Activated CD4-positive, alpha-beta T cell treated with anti-CD3 and anti-CD28 coated beads, Interleukin-2, amount 50 U/mL, for 4 hours (primary cell): Measurements from ENCODE around the gene BLNK.

Experiments used
- DNase-seq, 2 experiments: peaks; one replicate each; pipeline ENCODE4 v3.0.0-alpha.2; 2020

The BLNK gene

DNA sequence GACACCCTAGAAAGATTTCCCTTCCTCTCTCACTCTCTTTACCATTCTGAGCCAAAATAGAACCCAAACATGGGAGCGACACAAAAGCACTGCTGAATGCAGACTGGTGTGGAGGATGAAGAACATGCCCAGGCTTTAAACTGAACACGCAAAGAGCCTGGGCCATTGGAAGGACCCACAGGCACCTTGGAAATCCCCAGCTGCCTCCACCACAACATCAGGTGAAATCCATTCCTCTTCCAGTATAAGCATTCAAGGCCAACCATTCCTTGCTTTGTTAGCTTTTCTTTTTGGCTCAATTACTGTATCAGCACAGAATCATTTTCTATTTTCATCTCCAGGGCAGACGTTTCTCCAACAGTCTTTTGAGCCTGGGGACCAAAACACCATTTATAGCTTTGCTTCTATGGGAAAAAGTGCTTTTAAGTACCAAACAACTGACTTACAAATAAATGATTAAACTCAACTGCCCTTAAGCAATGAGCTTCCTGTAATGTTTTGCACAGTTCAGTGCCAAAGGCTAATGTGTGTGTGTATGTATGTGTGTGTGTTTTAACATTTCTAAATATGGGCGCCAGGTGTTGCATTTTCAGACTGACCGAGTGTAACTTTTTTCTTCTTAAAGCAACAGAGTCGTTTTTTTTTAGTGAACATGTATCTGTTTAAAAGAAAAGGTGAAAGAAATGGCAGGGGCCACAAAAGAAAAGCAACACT lies 16.2 kb upstream of the BLNK start:
- no peak for DNase-seq

GRCh38 chr10:96285331-96285752 lies 14.0 kb upstream of the BLNK start:
- DNase-seq: no peak

GRCh38 chr10:96283756-96284155 lies 12.4 kb upstream of the BLNK start:
- DNase-seq: no peak

- DNase-seq: no peak
These were observed 12.0 kb upstream of the BLNK start for GRCh38 chr10:96283351-96283750.

GRCh38 chr10:96281444-96282029 lies 10.2 kb upstream of the BLNK start:
- no peak for DNase-seq

- no peak for DNase-seq
These were observed 9.5 kb upstream of the BLNK start for GRCh38 chr10:96280859-96281258.

- no peak for DNase-seq
These were observed 7.8 kb upstream of the BLNK start for GRCh38 chr10:96279191-96279641.

- DNase-seq: no peak
These were observed 5.5 kb upstream of the BLNK start for GRCh38 chr10:96276831-96277230.

- no peak for DNase-seq
These were observed 5.1 kb upstream of the BLNK start for GRCh38 chr10:96276426-96276825.

DNA sequence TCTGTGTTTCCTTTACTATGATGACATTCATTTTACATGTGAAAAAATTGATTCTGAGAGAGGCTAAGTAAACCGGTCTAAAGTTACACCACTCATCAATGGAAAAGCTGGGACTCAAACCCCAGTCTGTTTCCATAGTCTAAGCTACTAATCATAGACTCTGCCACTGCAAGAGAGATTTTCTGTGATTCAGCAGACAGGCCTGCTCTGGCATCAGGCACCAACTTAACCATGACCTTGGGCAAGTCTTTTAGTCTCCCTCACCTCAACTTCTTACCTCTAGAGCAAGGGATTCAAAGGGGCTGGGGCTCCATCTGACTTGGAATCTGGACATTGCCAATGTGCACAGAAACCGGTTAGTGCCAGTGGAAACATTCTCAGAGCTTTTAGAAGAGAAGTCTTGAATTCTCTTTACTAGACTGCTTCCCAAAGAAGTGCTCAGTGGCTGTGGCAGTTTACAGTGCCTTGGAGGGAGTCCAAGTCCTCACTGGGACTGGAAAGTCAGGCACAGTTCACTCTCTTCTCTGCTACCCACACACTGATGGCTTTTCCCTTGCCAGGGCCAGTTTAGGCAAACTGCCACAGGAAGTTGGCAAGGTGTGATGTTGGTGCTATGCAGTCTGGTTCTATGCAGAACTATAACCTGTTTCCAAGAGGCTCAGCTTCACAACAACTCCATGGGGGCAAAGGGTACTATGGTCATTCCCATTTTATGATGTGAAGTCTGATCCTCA lies 4.5 kb upstream of the BLNK start:
- DNase-seq: no peak

GRCh38 chr10:96272316-96273280 lies 1.2 kb upstream of the BLNK start:
- DNase-seq: no peak

DNA sequence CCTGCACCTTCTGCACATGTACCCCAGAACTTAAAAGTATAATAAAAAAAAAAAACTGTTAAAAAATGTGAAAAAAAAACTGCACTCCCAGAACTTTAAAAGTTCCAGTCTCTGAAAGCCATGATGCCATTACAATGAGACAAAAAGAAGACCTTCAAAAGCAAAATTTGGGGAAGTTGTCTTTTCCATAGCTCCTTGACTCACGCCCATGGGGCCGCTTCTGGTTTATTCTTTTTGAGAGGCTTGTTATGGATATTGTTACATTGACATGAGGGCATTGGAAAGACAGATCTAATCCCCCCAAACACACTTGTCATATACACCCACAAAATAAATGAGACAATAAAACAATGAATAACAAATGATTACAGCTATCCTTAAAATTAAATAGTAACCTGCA lies 798 bp downstream of the BLNK start:
- DNase-seq: no peak

DNA sequence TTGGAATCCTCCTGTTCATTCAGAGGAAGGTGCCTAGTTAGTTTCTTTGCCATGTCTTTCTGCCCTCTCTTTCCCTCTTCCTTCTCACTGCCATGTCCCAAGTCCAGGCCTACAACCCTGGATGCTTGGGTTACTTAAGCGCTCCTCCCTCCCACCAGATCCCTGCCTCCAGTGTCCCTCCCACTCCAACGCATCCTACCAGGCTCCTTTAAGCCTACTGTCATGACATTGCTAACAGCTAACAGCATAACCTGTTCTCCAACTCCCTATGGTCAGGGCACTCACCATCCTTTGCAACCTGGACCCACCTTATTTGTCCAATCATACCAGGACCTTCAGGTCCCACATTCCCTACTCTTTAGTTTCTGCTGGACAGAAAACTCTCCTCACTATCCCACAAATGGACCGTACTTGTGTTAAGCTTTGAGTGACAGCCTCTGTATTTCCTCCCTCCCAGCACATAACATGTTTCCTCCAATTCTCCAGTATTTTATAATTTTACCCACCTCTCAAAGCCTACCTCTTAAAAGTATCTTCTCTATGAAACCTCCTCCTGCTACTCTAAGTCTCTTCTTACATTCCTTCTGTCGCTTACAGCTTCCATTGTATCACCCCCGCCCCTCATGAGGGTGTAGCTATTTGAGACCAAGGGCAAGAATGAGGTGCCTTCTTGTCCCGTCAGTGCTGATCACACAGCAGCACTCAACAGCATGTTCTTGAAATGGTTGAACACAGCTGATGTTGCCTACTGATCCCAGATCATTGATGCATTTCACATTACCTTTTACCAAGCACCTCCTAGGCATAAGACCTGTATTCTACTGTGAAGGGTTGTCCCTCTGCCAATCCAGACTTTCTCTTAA lies 1.7 kb downstream of the BLNK start:
- DNase-seq: no peak

GRCh38 chr10:96268341-96268909 lies 2.9 kb downstream of the BLNK start:
- no peak for DNase-seq

- DNase-seq: no peak
These were observed 4.1 kb downstream of the BLNK start for GRCh38 chr10:96267234-96267705.

GRCh38 chr10:96266118-96266770 lies 5.1 kb downstream of the BLNK start:
- no peak for DNase-seq

DNA sequence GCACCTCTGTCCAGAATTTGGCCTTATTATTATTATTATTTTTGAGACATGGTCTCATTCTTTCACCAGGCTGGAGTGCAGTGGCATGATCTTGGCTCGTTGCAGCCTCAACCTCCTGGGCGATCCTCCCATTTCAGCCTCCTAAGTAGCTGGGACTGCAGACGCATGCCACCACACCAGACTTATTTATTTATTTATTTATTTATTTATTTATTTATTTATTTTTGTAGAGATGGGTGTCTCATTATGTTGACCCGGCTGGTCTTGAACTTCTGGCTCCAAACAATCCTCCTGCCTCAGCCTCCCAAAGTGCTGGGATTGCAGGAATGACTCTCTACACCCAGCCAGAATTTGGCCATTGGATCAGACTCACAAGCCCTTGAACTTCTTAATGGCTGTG lies 6.4 kb downstream of the BLNK start:
- no peak for DNase-seq

GRCh38 chr10:96263669-96264068 lies 7.7 kb downstream of the BLNK start:
- no peak for DNase-seq

- DNase-seq: no peak
These were observed 8.2 kb downstream of the BLNK start for GRCh38 chr10:96263176-96263575.

GRCh38 chr10:96261930-96262329 lies 9.4 kb downstream of the BLNK start:
- no peak for DNase-seq

GRCh38 chr10:96261132-96261531 lies 10.2 kb downstream of the BLNK start:
- no peak for DNase-seq
